Heart left ventricle (tissue), 13 donors: ENCODE measurements around the gene MAPKAP1.

Experiments used
- POLR2A ChIP-seq, 2 donors: fragments of 450-650 bp; IDR thresholded peaks; one replicate each; pipeline ENCODE4 v1.6.1; 2017; ENCODE audit warnings: antibody characterized with exemption in 2 of 2, mild to moderate bottlenecking in 2 of 2, moderate library complexity in 2 of 2
- TF ChIP-seq, protein P1 (sequence below), 12 donors: fragments of 200-600 bp; sonication (generic) in 4 of 12; IDR thresholded peaks; one replicate each; pipeline versions ENCODE4 v1.5.0 to v1.8.0; 2018 to 2022; ENCODE audit warnings: antibody characterized with exemption in 12 of 12, mild to moderate bottlenecking in 5 of 12
- donor health status: ischemic (EF 13 %, LVEDD 7.1; RV severe dilation, severe dysfunction).
- donor health status: DM: no; HTN: yes; CAD: no.
- donor health status: DM: no; HTN: no; CAD: no.
- donor health status: ischemic (EF 25% LVEDD 6.9; RV normal size, moderate dysfunction).
- donor health status: ischemic (EF 25% LVEDD 5.7; RV mildly dilated, moderate dysfunction).
- donor health status: ischemic (EF 35%, LVEDD 5.7; RV mildly dilated, moderate dysfunction).
- donor health status: nonischemic (EF 11% LVEDD 7.7; RV severe dilation, severe dysfunction).
- donor health status: DM: yes; HTN: yes; CAD: no.
- donor health status: PGD.
- donor health status: ischemic (EF 29% LVEDD 5.4; RV normal size, mild dysfunction).
- donor health status: nonischemic (EF 23%, LVEDD 6.1; RV moderate dilation, normal function).

GRCh38 chr9:125522328-125522725, 184.7 kb downstream of the MAPKAP1 start:
- TF ChIP-seq, protein P1, sequence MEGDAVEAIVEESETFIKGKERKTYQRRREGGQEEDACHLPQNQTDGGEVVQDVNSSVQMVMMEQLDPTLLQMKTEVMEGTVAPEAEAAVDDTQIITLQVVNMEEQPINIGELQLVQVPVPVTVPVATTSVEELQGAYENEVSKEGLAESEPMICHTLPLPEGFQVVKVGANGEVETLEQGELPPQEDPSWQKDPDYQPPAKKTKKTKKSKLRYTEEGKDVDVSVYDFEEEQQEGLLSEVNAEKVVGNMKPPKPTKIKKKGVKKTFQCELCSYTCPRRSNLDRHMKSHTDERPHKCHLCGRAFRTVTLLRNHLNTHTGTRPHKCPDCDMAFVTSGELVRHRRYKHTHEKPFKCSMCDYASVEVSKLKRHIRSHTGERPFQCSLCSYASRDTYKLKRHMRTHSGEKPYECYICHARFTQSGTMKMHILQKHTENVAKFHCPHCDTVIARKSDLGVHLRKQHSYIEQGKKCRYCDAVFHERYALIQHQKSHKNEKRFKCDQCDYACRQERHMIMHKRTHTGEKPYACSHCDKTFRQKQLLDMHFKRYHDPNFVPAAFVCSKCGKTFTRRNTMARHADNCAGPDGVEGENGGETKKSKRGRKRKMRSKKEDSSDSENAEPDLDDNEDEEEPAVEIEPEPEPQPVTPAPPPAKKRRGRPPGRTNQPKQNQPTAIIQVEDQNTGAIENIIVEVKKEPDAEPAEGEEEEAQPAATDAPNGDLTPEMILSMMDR (IDR thresholded peaks at IDR 0.05): no peak
- no peak for TF ChIP-seq POLR2A (IDR thresholded peaks at IDR 0.05)
